HepG2 (cell line): ENCODE measurements around the gene TTC22. TPM values are rescaled to one million over a fixed set of nuclear protein-coding genes. Genes with fewer than 3 reads are reported as not detected.

Source experiments
- ASH2L ChIP-seq: fragments of 300-600, 200-600 bp; sonication (generic); IDR thresholded peaks from 2 replicates; pipeline ENCODE4 v1.7.0; 2017; ENCODE audit warnings: low read depth, mild to moderate bottlenecking, moderate library complexity, mixed read lengths, low read length; ENCODE audit not compliant: insufficient read length
- ATF6 ChIP-seq: sonication (generic); formaldehyde crosslinking; conservative IDR thresholded peaks from 2 replicates; pipeline ENCODE4 v1.4.0; 2020; ENCODE audit warnings: missing genetic modification reagents
- DNMT3B ChIP-seq: conservative IDR thresholded peaks from 2 replicates; pipeline ENCODE4 v1.6.1; 2016; ENCODE audit warnings: missing biosample characterization, control low read depth
- DR1 ChIP-seq: sonication (generic); formaldehyde crosslinking; IDR thresholded peaks from 2 replicates; pipeline ENCODE4 v1.8.0; 2021; ENCODE audit warnings: mild to moderate bottlenecking, missing genetic modification reagents, inconsistent platforms
- ETV5 ChIP-seq: IDR thresholded peaks from 2 replicates; pipeline ENCODE4 v1.6.1; 2018; ENCODE audit warnings: missing biosample characterization, missing genetic modification reagents, inconsistent platforms, borderline replicate concordance
- KDM6A ChIP-seq: IDR thresholded peaks from 2 replicates; pipeline ENCODE4 v1.6.1; 2016; ENCODE audit warnings: low read depth
- MAFG ChIP-seq: sonication (generic); formaldehyde crosslinking; IDR thresholded peaks from 2 replicates; pipeline ENCODE4 v1.5.1; 2020; ENCODE audit warnings: mild to moderate bottlenecking, missing genetic modification reagents
- NBN ChIP-seq: fragments of 450-650 bp; conservative IDR thresholded peaks from 2 replicates; pipeline ENCODE4 v1.6.1; 2017
- PRDM15 ChIP-seq: sonication (generic); formaldehyde crosslinking; IDR thresholded peaks from 2 replicates; pipeline ENCODE4 v1.4.0; 2020; ENCODE audit warnings: missing genetic modification reagents
- RNF219 ChIP-seq: sonication (generic); formaldehyde crosslinking; IDR thresholded peaks from 2 replicates; pipeline ENCODE4 v1.5.0; 2020; ENCODE audit warnings: mild to moderate bottlenecking, missing genetic modification reagents
- SKIL ChIP-seq: sonication (generic); formaldehyde crosslinking; IDR thresholded peaks from 2 replicates; pipeline ENCODE4 v1.8.0; 2022; ENCODE audit warnings: missing genetic modification reagents, mild to moderate bottlenecking, moderate library complexity, borderline replicate concordance
- TBX2 ChIP-seq: sonication (generic); formaldehyde crosslinking; IDR thresholded peaks from 2 replicates; pipeline ENCODE4 v1.5.0; 2020; ENCODE audit warnings: missing genetic modification reagents, mild to moderate bottlenecking, borderline replicate concordance
- YEATS2 ChIP-seq: sonication (generic); formaldehyde crosslinking; IDR thresholded peaks from 2 replicates; pipeline ENCODE4 v1.4.0; 2020; ENCODE audit warnings: missing genetic modification reagents, borderline replicate concordance
- ZBTB3 ChIP-seq: sonication (generic); formaldehyde crosslinking; IDR thresholded peaks from 2 replicates; pipeline ENCODE4 v1.4.0; 2020; ENCODE audit warnings: low read depth, mild to moderate bottlenecking, moderate library complexity, missing genetic modification reagents, borderline replicate concordance
- ZFX ChIP-seq: sonication (generic); formaldehyde crosslinking; IDR thresholded peaks from 2 replicates; pipeline ENCODE4 v1.4.0; 2020; ENCODE audit warnings: mild to moderate bottlenecking, low read depth, missing genetic modification reagents, moderate library complexity
- ZNF816 ChIP-seq: sonication (generic); formaldehyde crosslinking; IDR thresholded peaks from 2 replicates; pipeline ENCODE4 v1.8.0; 2022; ENCODE audit warnings: missing genetic modification reagents, mild to moderate bottlenecking, borderline replicate concordance
- ZNF841 ChIP-seq: sonication (generic); formaldehyde crosslinking; IDR thresholded peaks from 2 replicates; pipeline ENCODE4 v1.8.1; 2023; ENCODE audit warnings: missing genetic modification reagents, borderline replicate concordance
- polyA plus RNA-seq, 8 experiments: library from polyadenylated mRNA; depleted of rRNA in 3 of 8; stranded (reverse) in 7 of 8; unstranded in 1 of 8; fragments of >200 nt; fragmentation: Illumina TruSeq in 4 of 8; extraction: Trizol in 4 of 8; gene quantifications; 2 replicates each; pipeline versions ENCODE4 v1.2.1 to v1.2.3, GENCODE V29; 2011 to 2016; ENCODE audit warnings: low read depth in 4 of 8, missing spikeins in 1 of 8, mixed read lengths in 1 of 8; ENCODE audit not compliant: insufficient read depth in 1 of 8
- total RNA-seq, 5 experiments: library from RNA; depleted of rRNA; stranded (reverse); fragments of >200 nt; fragmentation: Illumina TruSeq; extraction: Trizol; gene quantifications; 2 replicates each; pipeline ENCODE4 v1.2.3, GENCODE V29; 2016; ENCODE audit warnings: low read depth in 1 of 5

The TTC22 gene
- total and polyA plus RNA-seq, 2 of the 13 experiments (the other 11 are each of a cell fraction or from before 2014, with no cell fraction given), result not detected

GRCh38 chr1:54764133-54764921 lies 36.8 kb downstream of the TTC22 start, which contains the start of gene PARS2 (continued):
- TF ChIP-seq DR1 (peak; percentile 54; the same call in 1 of the 2 replicates), PRDM15 (CRISPR knock-in tag) (no peak), ZBTB3 (no peak), MAFG (no peak), ETV5 (peak; percentile 68; the same call in 1 of the 2 replicates), RNF219 (CRISPR knock-in tag) (peak; percentile 77; the same call in 1 of the 2 replicates), ZFX (CRISPR knock-in tag) (peak; percentile 89), ZNF841 (no peak), ASH2L (peak; percentile 79), DNMT3B (CRISPR knock-in tag) (no peak), NBN (no peak), YEATS2 (CRISPR knock-in tag) (peak; percentile 96), ZNF816 (CRISPR knock-in tag) (no peak; the same call in 1 of the 2 replicates), KDM6A (CRISPR knock-in tag) (no peak), SKIL (no peak), ATF6 (CRISPR knock-in tag) (no peak), TBX2 (peak; percentile 80)
